Testis (tissue), 2 donors: ENCODE results near the gene LARP1.

Source experiments
- POLR2A ChIP-seq: fragments of 450-650 bp; IDR thresholded peaks from one replicate; pipeline ENCODE4 v1.6.1; 2017; ENCODE audit warnings: antibody characterized with exemption, mild to moderate bottlenecking, moderate library complexity
- TF ChIP-seq, protein P1 (sequence below), 3 experiments: fragments of 450-650 bp in 2 of 3; fragments of 200-600 bp in 1 of 3; sonication (generic) in 1 of 3; IDR thresholded peaks; one replicate each; pipeline ENCODE4 v1.5.1; 2016 to 2019; ENCODE audit warnings: antibody characterized with exemption in 3 of 3, mild to moderate bottlenecking in 2 of 3, moderate library complexity in 1 of 3

DNA sequence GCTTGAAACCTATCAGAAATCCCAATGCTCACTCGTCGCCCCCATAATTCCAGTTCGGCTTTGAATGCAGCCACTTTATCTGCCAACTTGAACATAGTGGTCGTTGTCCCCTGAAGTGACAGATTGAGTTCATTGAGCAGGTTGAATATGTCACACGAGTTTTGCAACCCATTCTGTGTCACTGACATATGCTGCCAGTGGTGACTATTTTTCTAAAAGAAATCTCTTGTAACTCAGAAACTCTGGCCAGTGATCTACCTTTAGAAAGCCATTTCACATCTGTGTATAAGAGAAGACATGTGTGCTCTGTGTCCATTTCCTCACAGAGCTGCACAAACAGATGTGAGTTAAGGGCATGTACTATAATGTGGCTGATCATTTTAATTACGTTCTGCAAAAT, 47.0 kb upstream of the LARP1 start:
- TF ChIP-seq, protein P1, sequence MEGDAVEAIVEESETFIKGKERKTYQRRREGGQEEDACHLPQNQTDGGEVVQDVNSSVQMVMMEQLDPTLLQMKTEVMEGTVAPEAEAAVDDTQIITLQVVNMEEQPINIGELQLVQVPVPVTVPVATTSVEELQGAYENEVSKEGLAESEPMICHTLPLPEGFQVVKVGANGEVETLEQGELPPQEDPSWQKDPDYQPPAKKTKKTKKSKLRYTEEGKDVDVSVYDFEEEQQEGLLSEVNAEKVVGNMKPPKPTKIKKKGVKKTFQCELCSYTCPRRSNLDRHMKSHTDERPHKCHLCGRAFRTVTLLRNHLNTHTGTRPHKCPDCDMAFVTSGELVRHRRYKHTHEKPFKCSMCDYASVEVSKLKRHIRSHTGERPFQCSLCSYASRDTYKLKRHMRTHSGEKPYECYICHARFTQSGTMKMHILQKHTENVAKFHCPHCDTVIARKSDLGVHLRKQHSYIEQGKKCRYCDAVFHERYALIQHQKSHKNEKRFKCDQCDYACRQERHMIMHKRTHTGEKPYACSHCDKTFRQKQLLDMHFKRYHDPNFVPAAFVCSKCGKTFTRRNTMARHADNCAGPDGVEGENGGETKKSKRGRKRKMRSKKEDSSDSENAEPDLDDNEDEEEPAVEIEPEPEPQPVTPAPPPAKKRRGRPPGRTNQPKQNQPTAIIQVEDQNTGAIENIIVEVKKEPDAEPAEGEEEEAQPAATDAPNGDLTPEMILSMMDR (IDR thresholded peaks at IDR 0.05) = no peak
- TF ChIP-seq POLR2A = no peak
